ENCODE data around the gene HJURP. TPM values are rescaled to one million over a fixed set of nuclear protein-coding genes. Genes with fewer than 3 reads are reported as not detected.

Gene HJURP
- total RNA-seq, 4 donors from 2014 or later, result 0.09 to 2.3 (median 0.13) TPM; not detected in 1

- no peak for TF ChIP-seq CTCF (IDR thresholded peaks at IDR 0.05)
- DNase-seq (ENCODE audit: low spot score), result no peak
- ATAC-seq (ENCODE audit: low FRiP score), result no peak
Measured at GRCh38 chr2:233807966-233808935, 46.1 kb downstream of the HJURP start.

GRCh38 chr2:233807215-233807865 is 47.0 kb downstream of the HJURP start:
- no peak for DNase-seq (ENCODE audit: low spot score)
- no peak for TF ChIP-seq CTCF (IDR thresholded peaks at IDR 0.05)
- no peak for ATAC-seq (ENCODE audit: low FRiP score)

DNA sequence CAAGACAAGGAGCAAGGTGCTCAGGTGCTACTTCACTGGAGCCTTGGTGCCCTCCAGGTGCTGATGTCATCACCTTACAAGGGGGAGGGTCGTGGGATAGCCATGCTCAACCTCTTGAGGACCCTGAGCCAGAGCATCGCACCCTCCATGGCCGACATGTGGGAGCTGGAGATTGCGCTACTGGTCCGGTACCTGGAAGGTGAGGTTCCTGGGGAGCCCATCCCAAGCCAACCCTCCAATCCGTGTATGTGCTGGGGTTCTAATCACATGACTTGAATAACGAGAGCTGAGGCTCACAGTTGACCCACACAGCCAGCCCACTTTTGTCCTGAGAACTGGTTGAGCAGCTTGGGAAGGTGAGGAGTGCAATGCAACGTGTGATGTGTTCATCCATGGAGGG is 50.3 kb downstream of the HJURP start:
- no peak for TF ChIP-seq CTCF (IDR thresholded peaks at IDR 0.05)
- ATAC-seq (ENCODE audit: low FRiP score) (no peak), DNase-seq (ENCODE audit: low spot score) (no peak)

GRCh38 chr2:233803292-233803911 is 50.9 kb downstream of the HJURP start:
- ATAC-seq (ENCODE audit: low FRiP score), result no peak
- no peak for DNase-seq (ENCODE audit: low spot score)
- TF ChIP-seq CTCF (IDR thresholded peaks at IDR 0.05), result no peak

GRCh38 chr2:233802132-233802815 is 52.1 kb downstream of the HJURP start:
- TF ChIP-seq CTCF (IDR thresholded peaks at IDR 0.05), result no peak
- no peak for DNase-seq (ENCODE audit: low spot score)
- no peak for ATAC-seq (ENCODE audit: low FRiP score)

GRCh38 chr2:233801357-233802131 is 52.8 kb downstream of the HJURP start:
- no peak for DNase-seq (ENCODE audit: low spot score)
- no peak for ATAC-seq (ENCODE audit: low FRiP score)
- no peak for TF ChIP-seq CTCF (IDR thresholded peaks at IDR 0.05)
